ENCODE results near the gene LBX2.

GRCh38 chr2:74462786-74463105 is 36.7 kb downstream of the LBX2 start:
- TF ChIP-seq CTCF (IDR thresholded peaks at IDR 0.05) (no peak), POLR2AphosphoS5 (IDR thresholded peaks at IDR 0.05) (no peak), POLR2A (IDR thresholded peaks at IDR 0.05) (no peak)

Data from transverse colon (tissue), 4 donors.